PFSK-1 (cell line): Measurements from ENCODE around the gene RANBP1.

Source experiments
- FOXP2 ChIP-seq: optimal IDR thresholded peaks from 2 replicates; pipeline ENCODE3; 2011; ENCODE audit warnings: borderline replicate concordance, control low read depth, inconsistent platforms; ENCODE audit not compliant: insufficient read depth; ENCODE audit errors: extremely low read length, extremely low read depth
- POLR2AphosphoS5 ChIP-seq: IDR thresholded peaks from 2 replicates; pipeline ENCODE4 v1.6.1; 2012; ENCODE audit warnings: low read depth, mild to moderate bottlenecking, control low read depth, low read length, moderate library complexity
- SIN3A ChIP-seq: IDR thresholded peaks from 2 replicates; pipeline ENCODE4 v1.6.1; 2012; ENCODE audit warnings: mild to moderate bottlenecking, low read length, moderate library complexity, borderline replicate concordance; ENCODE audit not compliant: insufficient read depth
- TAF1 ChIP-seq: IDR thresholded peaks from 2 replicates; pipeline ENCODE4 v1.6.1; 2012; ENCODE audit warnings: low read length, control low read depth, borderline replicate concordance; ENCODE audit not compliant: insufficient read depth
- TF ChIP-seq, protein P1 (sequence below), 2 experiments: IDR thresholded peaks; 2 replicates each; pipeline versions ENCODE4 v1.6.1 to v1.8.0; 2011 to 2012; ENCODE audit warnings: low read depth in 2 of 2, low read length in 2 of 2, control low read depth in 1 of 2, inconsistent platforms in 1 of 2, mild to moderate bottlenecking in 1 of 2, moderate library complexity in 1 of 2; ENCODE audit not compliant: insufficient read depth in 1 of 2

- TF ChIP-seq SIN3A, result peak; percentile 60; the same call in 1 of the 2 replicates
- no peak; the same call in 1 of the 2 replicates for TF ChIP-seq POLR2AphosphoS5
- peak; percentile 48; the same call in 1 of the 2 replicates for TF ChIP-seq TAF1
- TF ChIP-seq, protein P1, sequence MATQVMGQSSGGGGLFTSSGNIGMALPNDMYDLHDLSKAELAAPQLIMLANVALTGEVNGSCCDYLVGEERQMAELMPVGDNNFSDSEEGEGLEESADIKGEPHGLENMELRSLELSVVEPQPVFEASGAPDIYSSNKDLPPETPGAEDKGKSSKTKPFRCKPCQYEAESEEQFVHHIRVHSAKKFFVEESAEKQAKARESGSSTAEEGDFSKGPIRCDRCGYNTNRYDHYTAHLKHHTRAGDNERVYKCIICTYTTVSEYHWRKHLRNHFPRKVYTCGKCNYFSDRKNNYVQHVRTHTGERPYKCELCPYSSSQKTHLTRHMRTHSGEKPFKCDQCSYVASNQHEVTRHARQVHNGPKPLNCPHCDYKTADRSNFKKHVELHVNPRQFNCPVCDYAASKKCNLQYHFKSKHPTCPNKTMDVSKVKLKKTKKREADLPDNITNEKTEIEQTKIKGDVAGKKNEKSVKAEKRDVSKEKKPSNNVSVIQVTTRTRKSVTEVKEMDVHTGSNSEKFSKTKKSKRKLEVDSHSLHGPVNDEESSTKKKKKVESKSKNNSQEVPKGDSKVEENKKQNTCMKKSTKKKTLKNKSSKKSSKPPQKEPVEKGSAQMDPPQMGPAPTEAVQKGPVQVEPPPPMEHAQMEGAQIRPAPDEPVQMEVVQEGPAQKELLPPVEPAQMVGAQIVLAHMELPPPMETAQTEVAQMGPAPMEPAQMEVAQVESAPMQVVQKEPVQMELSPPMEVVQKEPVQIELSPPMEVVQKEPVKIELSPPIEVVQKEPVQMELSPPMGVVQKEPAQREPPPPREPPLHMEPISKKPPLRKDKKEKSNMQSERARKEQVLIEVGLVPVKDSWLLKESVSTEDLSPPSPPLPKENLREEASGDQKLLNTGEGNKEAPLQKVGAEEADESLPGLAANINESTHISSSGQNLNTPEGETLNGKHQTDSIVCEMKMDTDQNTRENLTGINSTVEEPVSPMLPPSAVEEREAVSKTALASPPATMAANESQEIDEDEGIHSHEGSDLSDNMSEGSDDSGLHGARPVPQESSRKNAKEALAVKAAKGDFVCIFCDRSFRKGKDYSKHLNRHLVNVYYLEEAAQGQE (IDR thresholded peaks at IDR 0.05; ENCODE audit: insufficient read depth in 1 of 2, low read depth in 2 of 2, low read length in 2 of 2), result peak in 1 of 2 experiments; percentile 22; a peak in 2 of 4 replicates
- peak; percentile 25 for TF ChIP-seq FOXP2
These were observed 1.2 kb downstream of the RANBP1 start, which contains the start of gene TRMT2A for GRCh38 chr22:20116951-20117632.
